CD4-positive, alpha-beta T cell treated with Interleukin-6 for 4 hours (primary cell): ENCODE measurements around the gene ATCAY.

ENCODE experiments used
- DNase-seq: peaks from one replicate; pipeline ENCODE4 v3.0.0-alpha.2; 2020; ENCODE audit warnings: mixed read lengths

The ATCAY gene

GRCh38 chr19:3970808-3971598 lies 90.5 kb downstream of the ATCAY start, which contains the start of gene DAPK3:
DAPK3 (minus strand) TSS chr19:3971099; CDS start chr19:3969735, 1,364 bp downstream.
- DNase-seq, result peak; percentile 94

- DNase-seq, result no peak
Measured at GRCh38 chr19:3975144-3975543, 94.7 kb downstream of the ATCAY start.

GRCh38 chr19:3975637-3976087 lies 95.2 kb downstream of the ATCAY start:
- no peak for DNase-seq

- DNase-seq, result no peak
Measured at GRCh38 chr19:3976495-3977241, 96.2 kb downstream of the ATCAY start.
